ENCODE measurements around the gene CEBPE. TPM values are rescaled to one million over a fixed set of nuclear protein-coding genes. Genes with fewer than 3 reads are reported as not detected.

The CEBPE gene
- polyA plus RNA-seq, 1 of the 3 experiments (the other 2 are of a cell fraction): not detected

DNA sequence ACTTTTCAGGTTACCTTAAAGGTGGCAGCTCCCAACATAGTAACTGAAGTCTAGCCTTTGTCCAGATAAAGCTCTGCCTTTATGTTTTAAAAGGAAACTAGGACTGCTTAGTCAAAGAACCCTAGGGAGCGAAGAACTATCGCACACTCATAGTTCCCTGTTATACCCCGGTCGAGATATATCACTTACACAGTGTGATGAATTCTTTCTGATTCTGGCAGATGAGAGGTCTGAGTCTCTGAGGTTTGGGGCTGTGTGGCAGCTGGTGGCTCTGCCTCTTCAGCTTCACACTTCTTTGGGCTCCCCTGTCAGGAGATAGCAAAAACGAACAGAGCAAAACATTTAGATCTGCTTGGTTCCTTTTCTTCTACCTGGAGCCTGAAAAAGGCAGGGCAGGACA lies 41.1 kb downstream of the CEBPE start:
- Histone ChIP-seq H3F3A (replicated peaks; ENCODE audit: insufficient read depth) (peaks cover 51% of the 10 kb centered on the region), H3K36me3 (replicated peaks in 1 of 2; ENCODE audit: control insufficient read depth in 1 of 2, insufficient read depth in 2 of 2, low read length in 1 of 2) (peaks cover 78 to 79% of the 10 kb centered on the region in 2 experiments), H3K79me2 (ENCODE audit: insufficient read depth) (peaks cover 49% of the 10 kb centered on the region), H3K9ac (no peak overlapping the region), H3K27ac (ENCODE audit: low read depth in 2 of 2, low read length in 1 of 2) (peak overlapping the region; percentile 44 to 75; a peak in 3 of 4 replicates), H3K4me2 (no peak overlapping the region), H3K9me2 (no peaks in the 10 kb centered on the region), H3K9me3 (no peaks in the 10 kb centered on the region), H3K27me3 (ENCODE audit: insufficient read depth) (no peaks in the 10 kb centered on the region), H4K20me1 (ENCODE audit: insufficient read depth) (no peaks in the 10 kb centered on the region), H3K4me3 (ENCODE audit: low read depth in 2 of 2, low read length in 1 of 2) (no peak overlapping the region), H3K4me1 (ENCODE audit: control insufficient read depth in 1 of 2, insufficient read depth in 2 of 2, low read depth in 1 of 2, low read length in 1 of 2) (peaks cover 0 to 22% of the 10 kb centered on the region in 2 experiments; a peak in 2 of 4 replicates), H2AFZ (ENCODE audit: low read depth) (no peak overlapping the region)
- CTCF ChIA-PET: interaction anchor here (0.8 to 5.8 kb wide), 17 partner anchors 10 to 515 kb away, joined by 3 to 73 read pairs (median 7); partner anchors contain the start of genes ACIN1, C14orf119, CDH24 and HAUS4
- no peak for DNase-seq
- 89% methylated on average over 5 of the region's 5 CpGs for WGBS (ENCODE audit: low lambda C conversion rate)
- POLR2A ChIA-PET: no interaction called here
- TF ChIP-seq, protein P1, sequence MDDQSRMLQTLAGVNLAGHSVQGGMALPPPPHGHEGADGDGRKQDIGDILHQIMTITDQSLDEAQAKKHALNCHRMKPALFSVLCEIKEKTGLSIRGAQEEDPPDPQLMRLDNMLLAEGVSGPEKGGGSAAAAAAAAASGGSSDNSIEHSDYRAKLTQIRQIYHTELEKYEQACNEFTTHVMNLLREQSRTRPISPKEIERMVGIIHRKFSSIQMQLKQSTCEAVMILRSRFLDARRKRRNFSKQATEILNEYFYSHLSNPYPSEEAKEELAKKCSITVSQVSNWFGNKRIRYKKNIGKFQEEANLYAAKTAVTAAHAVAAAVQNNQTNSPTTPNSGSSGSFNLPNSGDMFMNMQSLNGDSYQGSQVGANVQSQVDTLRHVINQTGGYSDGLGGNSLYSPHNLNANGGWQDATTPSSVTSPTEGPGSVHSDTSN (IDR thresholded peaks at IDR 0.05): no peak
- TF ChIP-seq MEF2A (IDR thresholded peaks at IDR 0.05; ENCODE audit: borderline replicate concordance, low read depth): no peak
- no peak for TF ChIP-seq CHD2 (IDR thresholded peaks at IDR 0.05; ENCODE audit: low read length, partially characterized antibody)
- TF ChIP-seq EZH2phosphoT487 (IDR thresholded peaks at IDR 0.05; ENCODE audit: borderline replicate concordance, low read depth): no peak
- TF ChIP-seq EP300 (IDR thresholded peaks at IDR 0.05; ENCODE audit: borderline replicate concordance in 1 of 2, low read depth in 1 of 2, low read length in 1 of 2): no peak
- TF ChIP-seq SIN3A (IDR thresholded peaks at IDR 0.05; ENCODE audit: borderline replicate concordance, low read depth, low read length): no peak
- TF ChIP-seq YY1 (IDR thresholded peaks at IDR 0.05; ENCODE audit: low read depth): no peak
- TF ChIP-seq POLR2AphosphoS5 (IDR thresholded peaks at IDR 0.05; ENCODE audit: low read depth, low read length): no peak
- TF ChIP-seq, protein P2, sequence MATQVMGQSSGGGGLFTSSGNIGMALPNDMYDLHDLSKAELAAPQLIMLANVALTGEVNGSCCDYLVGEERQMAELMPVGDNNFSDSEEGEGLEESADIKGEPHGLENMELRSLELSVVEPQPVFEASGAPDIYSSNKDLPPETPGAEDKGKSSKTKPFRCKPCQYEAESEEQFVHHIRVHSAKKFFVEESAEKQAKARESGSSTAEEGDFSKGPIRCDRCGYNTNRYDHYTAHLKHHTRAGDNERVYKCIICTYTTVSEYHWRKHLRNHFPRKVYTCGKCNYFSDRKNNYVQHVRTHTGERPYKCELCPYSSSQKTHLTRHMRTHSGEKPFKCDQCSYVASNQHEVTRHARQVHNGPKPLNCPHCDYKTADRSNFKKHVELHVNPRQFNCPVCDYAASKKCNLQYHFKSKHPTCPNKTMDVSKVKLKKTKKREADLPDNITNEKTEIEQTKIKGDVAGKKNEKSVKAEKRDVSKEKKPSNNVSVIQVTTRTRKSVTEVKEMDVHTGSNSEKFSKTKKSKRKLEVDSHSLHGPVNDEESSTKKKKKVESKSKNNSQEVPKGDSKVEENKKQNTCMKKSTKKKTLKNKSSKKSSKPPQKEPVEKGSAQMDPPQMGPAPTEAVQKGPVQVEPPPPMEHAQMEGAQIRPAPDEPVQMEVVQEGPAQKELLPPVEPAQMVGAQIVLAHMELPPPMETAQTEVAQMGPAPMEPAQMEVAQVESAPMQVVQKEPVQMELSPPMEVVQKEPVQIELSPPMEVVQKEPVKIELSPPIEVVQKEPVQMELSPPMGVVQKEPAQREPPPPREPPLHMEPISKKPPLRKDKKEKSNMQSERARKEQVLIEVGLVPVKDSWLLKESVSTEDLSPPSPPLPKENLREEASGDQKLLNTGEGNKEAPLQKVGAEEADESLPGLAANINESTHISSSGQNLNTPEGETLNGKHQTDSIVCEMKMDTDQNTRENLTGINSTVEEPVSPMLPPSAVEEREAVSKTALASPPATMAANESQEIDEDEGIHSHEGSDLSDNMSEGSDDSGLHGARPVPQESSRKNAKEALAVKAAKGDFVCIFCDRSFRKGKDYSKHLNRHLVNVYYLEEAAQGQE (IDR thresholded peaks at IDR 0.05; ENCODE audit: low read depth, low read length): no peak
- TF ChIP-seq MAX (IDR thresholded peaks at IDR 0.05; ENCODE audit: low read depth): no peak
- no peak for TF ChIP-seq NRF1 (IDR thresholded peaks at IDR 0.05; ENCODE audit: low read depth, low read length)
- no peak for TF ChIP-seq USF1 (IDR thresholded peaks at IDR 0.05; ENCODE audit: borderline replicate concordance, low read depth)
- TF ChIP-seq RAD21 (IDR thresholded peaks at IDR 0.05; ENCODE audit: low read length): no peak
- TF ChIP-seq ELF1 (IDR thresholded peaks at IDR 0.05): no peak
- TF ChIP-seq FOXM1 (IDR thresholded peaks at IDR 0.05; ENCODE audit: low read depth): no peak
- TF ChIP-seq GABPA (IDR thresholded peaks at IDR 0.05; ENCODE audit: low read depth): no peak

Measured in SK-N-SH (cell line).